Lower leg skin (tissue), 3 donors: Measurements from ENCODE around the gene PNPLA2.

ENCODE experiments used
- CTCF ChIP-seq, 3 donors: fragments of 450-650 bp; IDR thresholded peaks; one replicate each; pipeline ENCODE4 v1.5.1; 2016; ENCODE audit warnings: antibody characterized with exemption in 3 of 3, mild to moderate bottlenecking in 3 of 3, moderate library complexity in 2 of 3
- POLR2A ChIP-seq, 2 donors: fragments of 450-650 bp; IDR thresholded peaks; one replicate each; pipeline ENCODE4 v1.6.1; 2016 to 2017; ENCODE audit warnings: antibody characterized with exemption in 2 of 2, mild to moderate bottlenecking in 1 of 2, moderate library complexity in 1 of 2

- TF ChIP-seq CTCF (IDR thresholded peaks at IDR 0.05) (no peak), POLR2A (IDR thresholded peaks at IDR 0.05) (no peak)
These were observed 48.6 kb upstream of the PNPLA2 start for GRCh38 chr11:769887-770641.
